OCI-M1 (cell line): ENCODE data around the gene TXNRD1.
"Not testable (repeated sequence)": the region's sequence is repeated elsewhere in the genome, so short reads cannot be mapped to it uniquely, and the experiment has no call there.

Source experiments
- DNase-seq: peaks from one replicate; lab custom pipeline; 2025; lab: John Stamatoyannopoulos, UW

Gene TXNRD1

GRCh38 chr12:104304261-104305009 is 88.9 kb downstream of the TXNRD1 start:
- DNase-seq, result no peak

GRCh38 chr12:104305349-104305748 is 89.8 kb downstream of the TXNRD1 start:
- DNase-seq, result no peak

GRCh38 chr12:104306376-104306775 is 90.8 kb downstream of the TXNRD1 start:
- DNase-seq, result no peak

GRCh38 chr12:104306943-104307654 is 91.5 kb downstream of the TXNRD1 start:
- no peak for DNase-seq

GRCh38 chr12:104307655-104308000 is 92.0 kb downstream of the TXNRD1 start:
- DNase-seq, result no peak

GRCh38 chr12:104309446-104309993 is 93.9 kb downstream of the TXNRD1 start:
- no peak for DNase-seq

- no peak for DNase-seq
Observed at GRCh38 chr12:104310751-104311633, 95.4 kb downstream of the TXNRD1 start.

GRCh38 chr12:104312202-104312601 is 96.6 kb downstream of the TXNRD1 start:
- no peak for DNase-seq

GRCh38 chr12:104312654-104313053 is 97.1 kb downstream of the TXNRD1 start:
- no peak for DNase-seq

GRCh38 chr12:104313568-104314241 is 98.1 kb downstream of the TXNRD1 start:
- DNase-seq, result no peak

- DNase-seq, result no peak
Observed at GRCh38 chr12:104314242-104314614, 98.6 kb downstream of the TXNRD1 start.

GRCh38 chr12:104315326-104316224 is 100.0 kb downstream of the TXNRD1 start:
- no peak for DNase-seq

- no peak for DNase-seq
Observed at GRCh38 chr12:104316936-104317335, 101.4 kb downstream of the TXNRD1 start.

GRCh38 chr12:104317538-104318210 is 102.1 kb downstream of the TXNRD1 start:
- DNase-seq, result no peak

- no peak for DNase-seq
Observed at GRCh38 chr12:104319028-104319427, 103.4 kb downstream of the TXNRD1 start.

GRCh38 chr12:104319918-104320626 is 104.5 kb downstream of the TXNRD1 start:
- DNase-seq, result no peak

GRCh38 chr12:104320627-104321024 is 105.0 kb downstream of the TXNRD1 start:
- DNase-seq, result no peak

- DNase-seq, result no peak
Observed at GRCh38 chr12:104321949-104322348, 106.4 kb downstream of the TXNRD1 start.

GRCh38 chr12:104322533-104322932 is 107.0 kb downstream of the TXNRD1 start:
- not testable (repeated sequence) for DNase-seq
